H1 (cell line): ENCODE results near the gene RRN3. TPM values are rescaled to one million over a fixed set of nuclear protein-coding genes. Genes with fewer than 3 reads are reported as not detected.

Experiments used
- CTCF ChIA-PET: fragments of 300-600 bp; sonication (Branson Sonifier 250); formaldehyde crosslinking; loops from one replicate; lab custom pipeline; 2021; ENCODE audit not compliant: partially characterized antibody; lab: Charles Lee
- POLR2A ChIA-PET: fragments of 300-600 bp; sonication (Branson Sonifier 250); formaldehyde crosslinking; loops from one replicate; lab custom pipeline; 2021; ENCODE audit warnings: inconsistent platforms; ENCODE audit not compliant: partially characterized antibody; lab: Charles Lee
- DNase-seq, 2 experiments: peaks; one replicate each; pipeline versions ENCODE4 v3.0.0 to v3.0.0-alpha.2; 2010 to 2022; ENCODE audit warnings: low spot score in 2 of 2, low read depth in 1 of 2, mixed read lengths in 1 of 2
- FAIRE-seq: peaks from 2 replicates; lab custom pipeline; 2011; peaks lifted over from hg19 to GRCh38; lab: Jason Lieb, UNC
- H2AFZ ChIP-seq: 2 replicates; pipeline ENCODE4 v1.8.1; 2012; ENCODE audit warnings: low read length, inconsistent platforms
- H2AK5ac ChIP-seq: 2 replicates; pipeline ENCODE4 v1.6.1; 2013; ENCODE audit warnings: low read depth, low read length
- H2BK120ac ChIP-seq: replicated peaks from 2 replicates; pipeline ENCODE3; 2013; ENCODE audit warnings: low read depth, low read length, inconsistent platforms
- H2BK12ac ChIP-seq: 2 replicates; pipeline ENCODE4 v1.6.1; 2013; ENCODE audit warnings: low read depth, low read length
- H2BK15ac ChIP-seq: 2 replicates; pipeline ENCODE4 v1.6.1; 2013; ENCODE audit warnings: low read length
- H2BK20ac ChIP-seq: 2 replicates; pipeline ENCODE4 v1.6.1; 2013; ENCODE audit warnings: low read length
- H2BK5ac ChIP-seq: 2 replicates; pipeline ENCODE4 v1.6.1; 2013; ENCODE audit warnings: low read depth, low read length
- H3K14ac ChIP-seq: 2 replicates; pipeline ENCODE4 v1.6.1; 2013; ENCODE audit warnings: inconsistent platforms; ENCODE audit not compliant: insufficient read length
- H3K18ac ChIP-seq: 2 replicates; pipeline ENCODE4 v1.6.1; 2013; ENCODE audit warnings: low read length; ENCODE audit errors: extremely low read depth
- H3K23ac ChIP-seq: 2 replicates; pipeline ENCODE4 v1.6.1; 2013; ENCODE audit warnings: inconsistent platforms; ENCODE audit not compliant: insufficient read length
- H3K23me2 ChIP-seq: 2 replicates; pipeline ENCODE4 v1.6.1; 2013; ENCODE audit warnings: low read depth, low read length
- H3K27ac ChIP-seq: 2 replicates; pipeline ENCODE4 v1.6.1; 2011; ENCODE audit warnings: low read depth, low read length, inconsistent platforms
- H3K27me3 ChIP-seq, 4 experiments: replicated peaks in 1 of 4; 1 replicate in 1 of 4; 2 replicates in 3 of 4; pipeline versions ENCODE4 v1.6.1 to v1.8.1; 2011 to 2013; ENCODE audit warnings: low read length in 3 of 4, mild to moderate bottlenecking in 3 of 4, inconsistent platforms in 2 of 4, mixed read lengths in 2 of 4, moderate library complexity in 1 of 4; ENCODE audit not compliant: control insufficient read depth in 3 of 4, insufficient read depth in 3 of 4; ENCODE audit errors: extremely low read depth in 1 of 4
- H3K36me3 ChIP-seq, 4 experiments: 2 replicates each; pipeline versions ENCODE4 v1.6.1 to v1.8.1; 2011 to 2013; ENCODE audit warnings: mild to moderate bottlenecking in 4 of 4, low read length in 3 of 4, moderate library complexity in 2 of 4, control low read depth in 1 of 4, inconsistent platforms in 1 of 4; ENCODE audit not compliant: insufficient read depth in 4 of 4, control insufficient read depth in 2 of 4
- H3K4ac ChIP-seq: replicated peaks from 2 replicates; pipeline ENCODE3; 2013; ENCODE audit warnings: low read length, low read depth, mixed read lengths, inconsistent platforms; ENCODE audit not compliant: insufficient read length
- H3K4me1 ChIP-seq, 4 experiments: replicated peaks in 1 of 4; 1 replicate in 1 of 4; 2 replicates in 3 of 4; pipeline versions ENCODE4 v1.6.1 to v1.8.1; 2011 to 2013; ENCODE audit warnings: low read length in 3 of 4, inconsistent platforms in 2 of 4, mixed read lengths in 1 of 4; ENCODE audit not compliant: insufficient read depth in 4 of 4, control insufficient read depth in 3 of 4
- H3K4me2 ChIP-seq, 2 experiments: 2 replicates each; pipeline versions ENCODE4 v1.6.1 to v1.8.1; 2011 to 2013; ENCODE audit warnings: low read depth in 2 of 2, low read length in 2 of 2, control low read depth in 1 of 2, inconsistent platforms in 1 of 2, mild to moderate bottlenecking in 1 of 2; ENCODE audit not compliant: insufficient read depth in 1 of 2
- H3K4me3 ChIP-seq, 4 experiments: fragments of 200-600, 300-600 bp in 1 of 4; sonication (generic), shearing (Covaris generic), sonication (Bioruptor Twin) in 1 of 4; 2 replicates each; pipeline versions ENCODE4 v1.5.1 to v1.8.1; 2011 to 2016; ENCODE audit warnings: low read length in 4 of 4, low read depth in 3 of 4, control low read depth in 2 of 4, inconsistent platforms in 2 of 4, mild to moderate bottlenecking in 2 of 4, mixed read lengths in 1 of 4, moderate library complexity in 1 of 4; ENCODE audit not compliant: insufficient read depth in 2 of 4; ENCODE audit errors: extremely low read depth in 1 of 4
- H3K56ac ChIP-seq: replicated peaks from 2 replicates; pipeline ENCODE3; 2013; ENCODE audit warnings: low read depth, mild to moderate bottlenecking, mixed read lengths, low read length, inconsistent platforms; ENCODE audit not compliant: insufficient read length
- H3K79me1 ChIP-seq: 2 replicates; pipeline ENCODE4 v1.6.1; 2013; ENCODE audit warnings: low read depth, low read length, control low read depth
- H3K79me2 ChIP-seq, 2 experiments: 2 replicates each; pipeline versions ENCODE4 v1.6.1 to v1.8.1; 2012 to 2013; ENCODE audit warnings: low read length in 2 of 2, mild to moderate bottlenecking in 2 of 2, inconsistent platforms in 1 of 2; ENCODE audit not compliant: insufficient read depth in 2 of 2, control insufficient read depth in 1 of 2
- H3K9ac ChIP-seq, 4 experiments: replicated peaks in 1 of 4; 1 replicate in 1 of 4; 2 replicates in 3 of 4; pipeline versions ENCODE4 v1.6.1 to v1.8.1; 2011 to 2013; ENCODE audit warnings: low read depth in 3 of 4, low read length in 3 of 4, control low read depth in 2 of 4, mild to moderate bottlenecking in 2 of 4, moderate library complexity in 2 of 4, inconsistent platforms in 1 of 4; ENCODE audit errors: extremely low read depth in 1 of 4
- H3K9me3 ChIP-seq, 2 experiments: 2 replicates each; pipeline versions ENCODE4 v1.6.1 to v1.8.1; 2012 to 2013; ENCODE audit warnings: mild to moderate bottlenecking in 2 of 2, moderate library complexity in 2 of 2, control low read depth in 1 of 2, inconsistent platforms in 1 of 2, low read depth in 1 of 2, low read length in 1 of 2, mixed read lengths in 1 of 2; ENCODE audit not compliant: insufficient read depth in 2 of 2
- H4K20me1 ChIP-seq, 2 experiments: replicated peaks in 1 of 2; 2 replicates each; pipeline versions ENCODE3 to v1.8.1; 2011 to 2013; ENCODE audit warnings: inconsistent platforms in 2 of 2, low read length in 2 of 2, mild to moderate bottlenecking in 1 of 2; ENCODE audit not compliant: insufficient read depth in 2 of 2, control insufficient read depth in 1 of 2
- H4K5ac ChIP-seq: 2 replicates; pipeline ENCODE4 v1.6.1; 2013; ENCODE audit warnings: low read length, low read depth, mixed read lengths, inconsistent platforms; ENCODE audit not compliant: insufficient read length
- H4K8ac ChIP-seq: 2 replicates; pipeline ENCODE4 v1.8.0; 2013; ENCODE audit warnings: mild to moderate bottlenecking, moderate library complexity, low read length, inconsistent platforms; ENCODE audit not compliant: insufficient read depth; ENCODE audit errors: extremely low read depth
- H4K91ac ChIP-seq: replicated peaks from 2 replicates; pipeline ENCODE3; 2013; ENCODE audit warnings: low read length, mixed read lengths, inconsistent platforms; ENCODE audit not compliant: insufficient read length
- WGBS, 2 experiments: shearing (Covaris generic) in 1 of 2; methylation state at CpG; one replicate each; pipeline versions ENCODE4 v1.1.6 to v1.1.7; 2013 to 2015; ENCODE audit warnings: low lambda C conversion rate in 2 of 2, mixed read lengths in 2 of 2, inconsistent platforms in 1 of 2, low coverage in 1 of 2, missing lambda C conversion rate in 1 of 2; ENCODE audit not compliant: insufficient replicate concordance in 2 of 2, insufficient coverage in 1 of 2, insufficient read length in 1 of 2; ENCODE audit errors: extremely low coverage in 1 of 2, missing lambda C conversion rate in 1 of 2; 5-methylcytosine and 5-hydroxymethylcytosine counted together
- polyA plus RNA-seq, 7 experiments: library from polyadenylated mRNA; depleted of rRNA in 3 of 7; stranded (reverse) in 5 of 7; unstranded in 2 of 7; fragments of >200 nt in 5 of 7; fragments of 200-250 nt in 2 of 7; gene quantifications; 1 replicate in 5 of 7; 2 replicates in 1 of 7; 4 replicates in 1 of 7; pipeline versions ENCODE4 v1.2.1 to v1.2.3, GENCODE V29; 2011 to 2013; ENCODE audit warnings: missing spikeins in 2 of 7, mixed read lengths in 2 of 7
- total RNA-seq: library from RNA; stranded (reverse); fragmentation: NEBNext Ultra II Directional; extraction: Animal tissue kit (Norgen Biotek cat#: 25700); gene quantifications from 2 replicates; pipeline ENCODE4 v1.2.1, GENCODE V29; 2021

RRN3 gene
- total and polyA plus RNA-seq, 2 of the 8 experiments (the other 6 are each of a cell fraction or from before 2014, with no cell fraction given): 15.1 to 26.0 TPM

GRCh38 chr16:15031586-15031985 lies 62.5 kb downstream of the RRN3 start:
- Histone ChIP-seq H4K8ac (no peak overlapping the region), H3K27ac (no peak overlapping the region), H4K91ac (no peak overlapping the region), H3K79me2 (no peaks in the 10 kb centered on the region), H3K14ac (no peak overlapping the region), H3K4ac (no peak overlapping the region), H3K4me3 (no peak overlapping the region), H2BK5ac (no peak overlapping the region), H2BK12ac (no peak overlapping the region), H4K20me1 (peaks cover 3 to 4% of the 10 kb centered on the region in 2 experiments), H3K4me2 (no peak overlapping the region), H2BK20ac (no peak overlapping the region), H2AFZ (no peak overlapping the region), H4K5ac (no peak overlapping the region), H3K18ac (no peak overlapping the region), H2AK5ac (no peak overlapping the region), H3K56ac (no peak overlapping the region), H3K4me1 (no peaks in the 10 kb centered on the region), H2BK15ac (no peak overlapping the region), H3K79me1 (no peaks in the 10 kb centered on the region; the same call in 1 of the 2 replicates), H3K23ac (no peak overlapping the region), H3K27me3 (no peaks in the 10 kb centered on the region), H3K9me3 (no peaks in the 10 kb centered on the region), H3K23me2 (peaks cover 1% of the 10 kb centered on the region; the same call in 1 of the 2 replicates), H2BK120ac (no peak overlapping the region), H3K36me3 (peaks cover 17 to 49% (median 42%) of the 10 kb centered on the region in 4 experiments; a peak in 7 of 8 replicates), H3K9ac (no peak overlapping the region)
- CTCF ChIA-PET: interaction anchor here (1.2 kb wide), 1 partner anchor 69 kb away, joined by 3 read pairs; no protein-coding TSS in a partner anchor
- POLR2A ChIA-PET: no interaction called here
- FAIRE-seq (no peak), DNase-seq (no peak)
- WGBS, 2 experiments: 94% methylated on average over 8 of the region's 8 CpGs; no CpG with 5 or more reads in 1 of the 2 experiments
